GM12878 (cell line): ENCODE results near the gene PHF23. TPM values are rescaled to one million over a fixed set of nuclear protein-coding genes. Genes with fewer than 3 reads are reported as not detected.

Experiments used
- CEBPB ChIP-seq, 2 experiments: fragments of 150-350 bp in 1 of 2; IDR thresholded peaks; 2 replicates each; pipeline ENCODE4 v1.6.1; 2012 to 2014; ENCODE audit warnings: low read depth in 2 of 2, low read length in 2 of 2, borderline replicate concordance in 1 of 2, inconsistent platforms in 1 of 2
- CREB1 ChIP-seq: IDR thresholded peaks from 2 replicates; pipeline ENCODE4 v1.6.1; 2012; ENCODE audit warnings: low read depth, mild to moderate bottlenecking, inconsistent platforms
- E4F1 ChIP-seq: fragments of 450-650 bp; IDR thresholded peaks from 2 replicates; pipeline ENCODE4 v1.6.1; 2018; ENCODE audit warnings: borderline replicate concordance, mild to moderate bottlenecking; ENCODE audit not compliant: partially characterized antibody
- ELK1 ChIP-seq: IDR thresholded peaks from 2 replicates; pipeline ENCODE4 v1.6.1; 2012; ENCODE audit warnings: low read depth, low read length, improper control_type of control experiment
- EZH2 ChIP-seq: IDR thresholded peaks from 2 replicates; pipeline ENCODE4 v1.6.1; 2012; ENCODE audit warnings: low read depth, mild to moderate bottlenecking, control low read depth, inconsistent platforms, low read length, borderline replicate concordance; ENCODE audit not compliant: control insufficient read depth
- LARP7 ChIP-seq: fragments of 450-650 bp; IDR thresholded peaks from 2 replicates; pipeline ENCODE4 v1.6.1; 2017; ENCODE audit warnings: mild to moderate bottlenecking
- NR2C1 ChIP-seq: fragments of 450-650 bp; IDR thresholded peaks from 2 replicates; pipeline ENCODE4 v1.6.1; 2017; ENCODE audit warnings: antibody characterized with exemption, mild to moderate bottlenecking, moderate library complexity
- PKNOX1 ChIP-seq: fragments of 450-650 bp; IDR thresholded peaks from 2 replicates; pipeline ENCODE4 v1.6.1; 2016; ENCODE audit warnings: mild to moderate bottlenecking
- POLR2A ChIP-seq: IDR thresholded peaks from 2 replicates; pipeline ENCODE4 v1.6.1; 2011; ENCODE audit warnings: low read depth, mild to moderate bottlenecking, low read length
- RUNX3 ChIP-seq: IDR thresholded peaks from 2 replicates; pipeline ENCODE4 v1.6.1; 2012; ENCODE audit warnings: low read length, inconsistent platforms
- SMAD5 ChIP-seq: IDR thresholded peaks from 2 replicates; pipeline ENCODE4 v1.6.1; 2016; ENCODE audit warnings: antibody characterized with exemption, low read depth
- SPI1 ChIP-seq: IDR thresholded peaks from 2 replicates; pipeline ENCODE4 v1.6.1; 2011; ENCODE audit warnings: low read depth, mild to moderate bottlenecking, low read length, moderate library complexity, borderline replicate concordance; ENCODE audit not compliant: insufficient read depth
- TAF1 ChIP-seq: IDR thresholded peaks from 2 replicates; pipeline ENCODE4 v1.6.1; 2011; ENCODE audit warnings: mild to moderate bottlenecking, low read depth, low read length, borderline replicate concordance
- USF1 ChIP-seq: IDR thresholded peaks from 2 replicates; pipeline ENCODE4 v1.6.1; 2011; ENCODE audit warnings: borderline replicate concordance, low read depth, mild to moderate bottlenecking, moderate library complexity, mixed read lengths, low read length; ENCODE audit not compliant: insufficient read depth; ENCODE audit errors: extremely low read length
- ZBTB11 ChIP-seq: fragments of 450-650 bp; formaldehyde crosslinking; IDR thresholded peaks from 2 replicates; pipeline ENCODE4 v1.5.0; 2022; ENCODE audit warnings: mild to moderate bottlenecking, missing genetic modification characterization
- ZBTB40 ChIP-seq: fragments of 450-650 bp; IDR thresholded peaks from 2 replicates; pipeline ENCODE4 v1.6.1; 2016; ENCODE audit warnings: mild to moderate bottlenecking, moderate library complexity, borderline replicate concordance
- polyA plus RNA-seq, 11 experiments: library from polyadenylated mRNA; depleted of rRNA in 4 of 11; unstranded in 6 of 11; stranded (reverse) in 5 of 11; fragments of >200 nt; fragmentation: Nextera tagmentation in 4 of 11; fragmentation: Illumina TruSeq in 1 of 11; extraction: Ambion mirVana in 4 of 11; extraction: Trizol in 1 of 11; gene quantifications; 1 replicate in 1 of 11; 2 replicates in 10 of 11; pipeline versions ENCODE4 v1.2.1 to v1.2.3, GENCODE V29; 2011 to 2016; ENCODE audit warnings: inconsistent platforms in 2 of 11, missing spikeins in 2 of 11, low read depth in 1 of 11
- total RNA-seq, 4 experiments: library from RNA; depleted of rRNA in 3 of 4; stranded (reverse); fragments of >200 nt in 3 of 4; fragmentation: Illumina TruSeq in 1 of 4; extraction: Trizol in 1 of 4; gene quantifications; 2 replicates each; pipeline versions ENCODE4 v1.2.1 to v1.2.3, GENCODE V29; 2013 to 2021

The PHF23 gene
- total and polyA plus RNA-seq, 10 of the 15 experiments (the other 5 are each of a cell fraction or from before 2014, with no cell fraction given): 8.2 to 84.8 (median 32.6) TPM

- peak; percentile 20; the same call in 1 of the 2 replicates for TF ChIP-seq ZBTB11 (CRISPR knock-in tag)
- 0 out of 2 replicates have a peak, but pooled peaks have one; percentile 19 for TF ChIP-seq RUNX3
- peak; percentile 84 for TF ChIP-seq ELK1
- no peak for TF ChIP-seq USF1
- TF ChIP-seq SPI1: peak; percentile 71
- peak; percentile 92 for TF ChIP-seq CREB1
- no peak for TF ChIP-seq EZH2
- peak; percentile 93 for TF ChIP-seq ZBTB40
- peak; percentile 39 for TF ChIP-seq E4F1
- TF ChIP-seq CEBPB (IDR thresholded peaks at IDR 0.05; ENCODE audit: borderline replicate concordance in 1 of 2, low read depth in 2 of 2, low read length in 2 of 2): no peak
- TF ChIP-seq NR2C1: peak; percentile 87
- TF ChIP-seq TAF1: peak; percentile 85
- peak; percentile 65; the same call in 1 of the 2 replicates for TF ChIP-seq PKNOX1
- TF ChIP-seq POLR2A: peak; percentile 34; the same call in 1 of the 2 replicates
- peak; percentile 38; the same call in 1 of the 2 replicates for TF ChIP-seq LARP7
- peak; percentile 15; the same call in 1 of the 2 replicates for TF ChIP-seq SMAD5
These were observed 12.5 kb upstream of the PHF23 start, which contains the start of gene CTDNEP1 (continued) for GRCh38 chr17:7251661-7252175.
